Measurements from ENCODE around the gene SLC25A12. TPM values are rescaled to one million over a fixed set of nuclear protein-coding genes. Genes with fewer than 3 reads are reported as not detected.
A peak's percentile ranks its signal among the peaks of the same experiment; 100 is the strongest.

Gene SLC25A12
- total and polyA plus RNA-seq, 2 of the 13 experiments (the other 11 are each of a cell fraction or from before 2014, with no cell fraction given): 8.1 to 15.9 TPM

DNA sequence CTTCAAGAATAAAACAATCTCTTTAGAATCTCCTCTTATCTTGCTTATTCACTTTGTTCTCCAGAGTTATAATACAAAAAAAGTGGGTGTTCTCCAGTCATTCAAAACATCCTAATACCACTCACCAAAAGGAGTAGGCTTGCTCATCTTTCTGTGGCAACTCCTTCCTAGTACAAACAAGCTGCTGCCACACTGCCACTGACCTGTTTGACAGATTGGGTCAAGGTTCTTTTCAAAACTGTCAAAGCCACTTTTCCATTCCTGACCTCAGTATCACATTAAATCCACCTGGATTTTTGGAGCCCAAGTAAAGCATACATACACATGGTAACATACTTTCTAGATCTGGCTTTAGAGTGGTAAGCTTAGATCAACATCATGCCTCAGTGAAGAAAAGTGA lies 59.8 kb downstream of the SLC25A12 start:
- Histone ChIP-seq H3K79me2 (ENCODE audit: insufficient read depth, low read length) (no peaks in the 10 kb centered on the region), H2AFZ (ENCODE audit: low read length) (no peak overlapping the region), H3K4me2 (ENCODE audit: low read depth, low read length) (no peak overlapping the region), H3K9ac (ENCODE audit: insufficient read depth, low read depth, low read length) (no peak overlapping the region), H4K20me1 (ENCODE audit: insufficient read depth, low read length) (no peaks in the 10 kb centered on the region), H3K4me3 (replicated peaks in 1 of 3; ENCODE audit: insufficient read depth in 1 of 3, low read depth in 2 of 3, low read length in 3 of 3) (no peak overlapping the region), H3K4me1 (ENCODE audit: insufficient read depth, low read length) (peaks cover 19% of the 10 kb centered on the region), H3K9me3 (ENCODE audit: low read length) (peaks cover 27% of the 10 kb centered on the region), H3K27me3 (ENCODE audit: control insufficient read depth in 1 of 2, insufficient read depth in 2 of 2, low read length in 2 of 2) (no peaks in the 10 kb centered on the region), H3K27ac (ENCODE audit: extremely low read length, insufficient read depth, low read length) (no peak overlapping the region), H3K36me3 (replicated peaks in 1 of 2; ENCODE audit: control insufficient read depth in 1 of 2, insufficient read depth in 2 of 2, low read length in 2 of 2) (peaks cover 11 to 31% of the 10 kb centered on the region in 2 experiments; a peak in 4 of 5 replicates)
- DNase-seq (ENCODE audit: low spot score) (peak; percentile 42), FAIRE-seq (peak; percentile 21), ATAC-seq (peak; percentile 76)
- no TSS peak for BruUV-seq (replicated peaks)
- intact Hi-C loops (cut with micrococcal nuclease; ENCODE audit: unreplicated experiment) (no loop called here), in situ Hi-C loops (cut with HindIII; ENCODE audit: extremely low pct_ligation_motif_present, low pct_unique_long_range_greater_than_20kb) (no loop called here)
- ChIA-PET POLR2A (no interaction called here), CTCF (ENCODE audit: low intra/inter-chr PET ratio, low total read pairs) (no interaction called here)
- TF ChIP-seq ZSCAN31 (CRISPR knock-in tag; IDR thresholded peaks at IDR 0.05; ENCODE audit: low read depth): no peak
- TF ChIP-seq, protein P1, sequence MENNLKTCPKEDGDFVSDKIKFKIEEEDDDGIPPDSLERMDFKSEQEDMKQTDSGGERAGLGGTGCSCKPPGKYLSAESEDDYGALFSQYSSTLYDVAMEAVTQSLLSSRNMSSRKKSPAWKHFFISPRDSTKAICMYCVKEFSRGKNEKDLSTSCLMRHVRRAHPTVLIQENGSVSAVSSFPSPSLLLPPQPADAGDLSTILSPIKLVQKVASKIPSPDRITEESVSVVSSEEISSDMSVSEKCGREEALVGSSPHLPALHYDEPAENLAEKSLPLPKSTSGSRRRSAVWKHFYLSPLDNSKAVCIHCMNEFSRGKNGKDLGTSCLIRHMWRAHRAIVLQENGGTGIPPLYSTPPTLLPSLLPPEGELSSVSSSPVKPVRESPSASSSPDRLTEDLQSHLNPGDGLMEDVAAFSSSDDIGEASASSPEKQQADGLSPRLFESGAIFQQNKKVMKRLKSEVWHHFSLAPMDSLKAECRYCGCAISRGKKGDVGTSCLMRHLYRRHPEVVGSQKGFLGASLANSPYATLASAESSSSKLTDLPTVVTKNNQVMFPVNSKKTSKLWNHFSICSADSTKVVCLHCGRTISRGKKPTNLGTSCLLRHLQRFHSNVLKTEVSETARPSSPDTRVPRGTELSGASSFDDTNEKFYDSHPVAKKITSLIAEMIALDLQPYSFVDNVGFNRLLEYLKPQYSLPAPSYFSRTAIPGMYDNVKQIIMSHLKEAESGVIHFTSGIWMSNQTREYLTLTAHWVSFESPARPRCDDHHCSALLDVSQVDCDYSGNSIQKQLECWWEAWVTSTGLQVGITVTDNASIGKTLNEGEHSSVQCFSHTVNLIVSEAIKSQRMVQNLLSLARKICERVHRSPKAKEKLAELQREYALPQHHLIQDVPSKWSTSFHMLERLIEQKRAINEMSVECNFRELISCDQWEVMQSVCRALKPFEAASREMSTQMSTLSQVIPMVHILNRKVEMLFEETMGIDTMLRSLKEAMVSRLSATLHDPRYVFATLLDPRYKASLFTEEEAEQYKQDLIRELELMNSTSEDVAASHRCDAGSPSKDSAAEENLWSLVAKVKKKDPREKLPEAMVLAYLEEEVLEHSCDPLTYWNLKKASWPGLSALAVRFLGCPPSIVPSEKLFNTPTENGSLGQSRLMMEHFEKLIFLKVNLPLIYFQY (CRISPR knock-in tag; IDR thresholded peaks at IDR 0.05; ENCODE audit: borderline replicate concordance): no peak
- peak in 1 of 2 experiments; percentile 33; a peak in 1 of 4 replicates for TF ChIP-seq NR2F1 (CRISPR knock-in tag; IDR thresholded peaks at IDR 0.05)
- TF ChIP-seq AGO1 (IDR thresholded peaks at IDR 0.05; ENCODE audit: low read depth, low read length, poor library complexity, severe bottlenecking): no peak
- peak; percentile 23; the same call in 1 of the 2 replicates for TF ChIP-seq FOXA3 (CRISPR knock-in tag; IDR thresholded peaks at IDR 0.05)
- TF ChIP-seq KMT2B (CRISPR knock-in tag; IDR thresholded peaks at IDR 0.05): no peak
- TF ChIP-seq ZNF556 (CRISPR knock-in tag; IDR thresholded peaks at IDR 0.05; ENCODE audit: borderline replicate concordance): no peak
- TF ChIP-seq CEBPB (IDR thresholded peaks at IDR 0.05; ENCODE audit: borderline replicate concordance, low read depth, low read length): no peak
- no peak for TF ChIP-seq ZFP41 (CRISPR knock-in tag; IDR thresholded peaks at IDR 0.05; ENCODE audit: borderline replicate concordance)
- TF ChIP-seq ZNF562 (CRISPR knock-in tag; IDR thresholded peaks at IDR 0.05; ENCODE audit: borderline replicate concordance): no peak
- no peak for TF ChIP-seq MXI1 (IDR thresholded peaks at IDR 0.05; ENCODE audit: borderline replicate concordance, low read depth, low read length)
- TF ChIP-seq CCDC6 (CRISPR knock-in tag; IDR thresholded peaks at IDR 0.05): no peak
- TF ChIP-seq, protein P2, sequence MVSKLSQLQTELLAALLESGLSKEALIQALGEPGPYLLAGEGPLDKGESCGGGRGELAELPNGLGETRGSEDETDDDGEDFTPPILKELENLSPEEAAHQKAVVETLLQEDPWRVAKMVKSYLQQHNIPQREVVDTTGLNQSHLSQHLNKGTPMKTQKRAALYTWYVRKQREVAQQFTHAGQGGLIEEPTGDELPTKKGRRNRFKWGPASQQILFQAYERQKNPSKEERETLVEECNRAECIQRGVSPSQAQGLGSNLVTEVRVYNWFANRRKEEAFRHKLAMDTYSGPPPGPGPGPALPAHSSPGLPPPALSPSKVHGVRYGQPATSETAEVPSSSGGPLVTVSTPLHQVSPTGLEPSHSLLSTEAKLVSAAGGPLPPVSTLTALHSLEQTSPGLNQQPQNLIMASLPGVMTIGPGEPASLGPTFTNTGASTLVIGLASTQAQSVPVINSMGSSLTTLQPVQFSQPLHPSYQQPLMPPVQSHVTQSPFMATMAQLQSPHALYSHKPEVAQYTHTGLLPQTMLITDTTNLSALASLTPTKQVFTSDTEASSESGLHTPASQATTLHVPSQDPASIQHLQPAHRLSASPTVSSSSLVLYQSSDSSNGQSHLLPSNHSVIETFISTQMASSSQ (IDR thresholded peaks at IDR 0.05; ENCODE audit: low read depth): no peak
- TF ChIP-seq, protein P2 (CRISPR knock-in tag; IDR thresholded peaks at IDR 0.05; ENCODE audit: borderline replicate concordance): no peak
